T-cell (primary cell): ENCODE data around the gene RAET1L. TPM values are rescaled to one million over a fixed set of nuclear protein-coding genes. Genes with fewer than 3 reads are reported as not detected.

Source experiments
- ATAC-seq, 4 experiments: fragments of 200-7000 bp in 3 of 4; fragments of 150-1000 bp in 1 of 4; cut with Tn5 transposase; replicated peaks in 1 of 4; 1 replicate in 3 of 4; 2 replicates in 1 of 4; pipeline ENCODE4 v1.10.0; 2021; ENCODE audit warnings: moderate library complexity in 3 of 4, mild to moderate bottlenecking in 2 of 4, moderate number of reproducible peaks in 1 of 4
- CTCF ChIA-PET, 2 donors: fragments of 300-600 bp; sonication (Branson Sonifier 250); formaldehyde crosslinking; loops; one replicate each; lab custom pipeline; 2022; ENCODE audit warnings: antibody characterized with exemption in 2 of 2; lab: Charles Lee
- POLR2A ChIA-PET, 2 donors: fragments of 300-600 bp; sonication (Branson Sonifier 250); formaldehyde crosslinking; loops; one replicate each; lab custom pipeline; 2022; ENCODE audit warnings: antibody characterized with exemption in 2 of 2; lab: Charles Lee
- DNase-seq, 35 experiments: peaks; one replicate each; pipeline versions ENCODE4 v3.0.0 to v3.0.0-alpha.2; 2013 to 2023
- H3K27ac ChIP-seq: one replicate; pipeline ENCODE4 v1.5.1; 2013; ENCODE audit warnings: low read length
- H3K27me3 ChIP-seq, 2 experiments: replicated peaks in 1 of 2; 1 replicate in 1 of 2; 2 replicates in 1 of 2; pipeline versions ENCODE4 v1.6.1 to v1.7.0; 2013; ENCODE audit warnings: low read length in 1 of 2, mixed read lengths in 1 of 2; ENCODE audit not compliant: control insufficient read depth in 2 of 2, insufficient read depth in 2 of 2; ENCODE audit errors: extremely low read depth in 1 of 2
- H3K36me3 ChIP-seq, 2 donors: 1 replicate in 1 of 2; 2 replicates in 1 of 2; pipeline versions ENCODE4 v1.6.1 to v1.7.0; 2013; ENCODE audit warnings: low read length in 1 of 2; ENCODE audit not compliant: control insufficient read depth in 2 of 2, insufficient read depth in 1 of 2; ENCODE audit errors: extremely low read depth in 1 of 2
- H3K4me1 ChIP-seq, 2 experiments: 1 replicate in 1 of 2; 2 replicates in 1 of 2; pipeline versions ENCODE4 v1.6.1 to v1.7.0; 2013; ENCODE audit warnings: low read length in 2 of 2, mixed read lengths in 1 of 2; ENCODE audit not compliant: insufficient read depth in 2 of 2, control insufficient read depth in 1 of 2; ENCODE audit errors: extremely low read depth in 1 of 2
- H3K4me3 ChIP-seq, 2 donors: 1 replicate in 1 of 2; 2 replicates in 1 of 2; pipeline versions ENCODE4 v1.5.1 to v1.7.0; 2013; ENCODE audit warnings: mild to moderate bottlenecking in 2 of 2, low read length in 1 of 2, moderate library complexity in 1 of 2; ENCODE audit not compliant: control insufficient read depth in 1 of 2; ENCODE audit errors: extremely low read depth in 1 of 2
- H3K9me3 ChIP-seq: 2 replicates; pipeline ENCODE4 v1.7.0; 2013
- H3K27ac Mint-ChIP-seq, 2 donors: one replicate each; pipeline ENCODE4 v1.8.0; 2020 to 2021; ENCODE audit warnings: mild to moderate bottlenecking in 2 of 2, mixed read lengths in 2 of 2
- H3K27me3 Mint-ChIP-seq, 2 donors: one replicate each; pipeline ENCODE4 v1.8.0; 2021 to 2022; ENCODE audit warnings: mixed read lengths in 2 of 2
- H3K36me3 Mint-ChIP-seq: one replicate; pipeline ENCODE4 v1.8.0; 2021; ENCODE audit warnings: mixed read lengths
- H3K4me1 Mint-ChIP-seq, 3 donors: one replicate each; pipeline ENCODE4 v1.8.0; 2020 to 2022; ENCODE audit warnings: mixed read lengths in 3 of 3, mild to moderate bottlenecking in 1 of 3
- H3K4me3 Mint-ChIP-seq, 3 donors: one replicate each; pipeline ENCODE4 v1.8.0; 2020 to 2022; ENCODE audit warnings: mild to moderate bottlenecking in 3 of 3, mixed read lengths in 3 of 3, moderate library complexity in 3 of 3
- H3K9me3 Mint-ChIP-seq, 3 donors: one replicate each; pipeline ENCODE4 v1.8.0; 2020 to 2022; ENCODE audit warnings: mixed read lengths in 3 of 3
- WGBS: methylation state at CpG from one replicate; pipeline ENCODE4 v1.1.5; 2013; ENCODE audit warnings: missing lambda C conversion rate; ENCODE audit not compliant: insufficient coverage; 5-methylcytosine and 5-hydroxymethylcytosine counted together
- total RNA-seq, 35 experiments: library from RNA in 6 of 35; stranded (reverse) in 6 of 35; fragments of 120-200 nt in 1 of 35; gene quantifications; one replicate each; pipeline versions ENCODE4 v1.2.1 to v1.2.4 and lab custom pipeline; 2013 to 2026

The RAET1L gene
- total RNA-seq, 5 donors from 2014 or later (not counting 1 experiment from before 2014, with no cell fraction given), result not detected

- H3K27ac ChIP-seq, result no peak overlapping the region
- H3K4me3 ChIP-seq, result no peak overlapping the region
- ATAC-seq (no peak), DNase-seq (no peak)
- CTCF ChIA-PET, result interaction anchor here in 1 of 2 donors (0.6 kb wide), 1 partner anchor 34 kb away, joined by 8 read pairs; no protein-coding TSS in a partner anchor
- H3K9me3 Mint-ChIP-seq, result no peaks in the 10 kb centered on the region
- WGBS, result 85% methylated on average over 6 of the region's 14 CpGs
- H3K9me3 ChIP-seq, result no peaks in the 10 kb centered on the region
- no peak overlapping the region for H3K27ac Mint-ChIP-seq
- H3K4me3 Mint-ChIP-seq, result no peak overlapping the region
- H3K27me3 Mint-ChIP-seq, result peaks cover 45 to 57% of the 10 kb centered on the region in 2 donors
- H3K36me3 ChIP-seq, result no peaks in the 10 kb centered on the region
- H3K27me3 ChIP-seq, result peaks cover 0 to 45% of the 10 kb centered on the region in 2 experiments
- POLR2A ChIA-PET, result no interaction called here
- peaks cover 8 to 9% (median 8%) of the 10 kb centered on the region in 3 donors for H3K4me1 Mint-ChIP-seq
- H3K36me3 Mint-ChIP-seq, result no peaks in the 10 kb centered on the region
- H3K4me1 ChIP-seq, result peaks cover 2 to 7% of the 10 kb centered on the region in 2 experiments
Observed at GRCh38 chr6:150058231-150058792, 33.0 kb upstream of the RAET1L start.

GRCh38 chr6:150057501-150057951 lies 32.2 kb upstream of the RAET1L start:
- Histone ChIP-seq H3K36me3 (no peaks in the 10 kb centered on the region), H3K4me3 (no peak overlapping the region), H3K27me3 (peaks cover 0 to 53% of the 10 kb centered on the region in 2 experiments), H3K9me3 (no peaks in the 10 kb centered on the region), H3K4me1 (peaks cover 2 to 7% of the 10 kb centered on the region in 2 experiments), H3K27ac (no peak overlapping the region)
- Mint-ChIP-seq H3K9me3 (no peaks in the 10 kb centered on the region), H3K4me1 (peaks cover 8 to 9% (median 8%) of the 10 kb centered on the region in 3 donors), H3K36me3 (no peaks in the 10 kb centered on the region), H3K4me3 (no peak overlapping the region), H3K27me3 (peaks cover 51 to 63% of the 10 kb centered on the region in 2 donors), H3K27ac (no peak overlapping the region)
- ATAC-seq (no peak), DNase-seq (no peak)
- WGBS, result 85% methylated on average over 26 of the region's 29 CpGs
- ChIA-PET CTCF (no interaction called here), POLR2A (no interaction called here)

- H3K4me1 ChIP-seq, result peaks cover 2 to 7% of the 10 kb centered on the region in 2 experiments
- Mint-ChIP-seq H3K9me3 (no peaks in the 10 kb centered on the region), H3K36me3 (no peaks in the 10 kb centered on the region), H3K27me3 (peaks cover 57 to 69% of the 10 kb centered on the region in 2 donors), H3K4me1 (peaks cover 8 to 9% (median 8%) of the 10 kb centered on the region in 3 donors), H3K27ac (no peak overlapping the region), H3K4me3 (no peak overlapping the region)
- CTCF ChIA-PET, result no interaction called here
- H3K9me3 ChIP-seq, result no peaks in the 10 kb centered on the region
- ATAC-seq (no peak), DNase-seq (no peak)
- no peaks in the 10 kb centered on the region for H3K36me3 ChIP-seq
- POLR2A ChIA-PET, result no interaction called here
- H3K4me3 ChIP-seq, result no peak overlapping the region
- H3K27me3 ChIP-seq, result peaks cover 0 to 58% of the 10 kb centered on the region in 2 experiments
- 60% methylated on average over 1 of the region's 4 CpGs for WGBS
- H3K27ac ChIP-seq, result no peak overlapping the region
Observed at GRCh38 chr6:150056916-150057315, 31.6 kb upstream of the RAET1L start.

GRCh38 chr6:150056156-150056555 lies 30.8 kb upstream of the RAET1L start:
- Mint-ChIP-seq H3K9me3 (no peaks in the 10 kb centered on the region), H3K27ac (no peak overlapping the region), H3K4me3 (no peak overlapping the region), H3K36me3 (no peaks in the 10 kb centered on the region), H3K27me3 (peaks cover 61 to 75% of the 10 kb centered on the region in 2 donors), H3K4me1 (peaks cover 8 to 9% (median 8%) of the 10 kb centered on the region in 3 donors)
- ChIA-PET CTCF (no interaction called here), POLR2A (no interaction called here)
- H3K36me3 ChIP-seq, result no peaks in the 10 kb centered on the region
- ATAC-seq (no peak), DNase-seq (no peak)
- no peak overlapping the region for H3K4me3 ChIP-seq
- peaks cover 0 to 61% of the 10 kb centered on the region in 2 experiments for H3K27me3 ChIP-seq
- H3K27ac ChIP-seq, result no peak overlapping the region
- 80% methylated on average over 11 of the region's 12 CpGs for WGBS
- H3K4me1 ChIP-seq, result peaks cover 2 to 7% of the 10 kb centered on the region in 2 experiments
- H3K9me3 ChIP-seq, result no peaks in the 10 kb centered on the region

DNA sequence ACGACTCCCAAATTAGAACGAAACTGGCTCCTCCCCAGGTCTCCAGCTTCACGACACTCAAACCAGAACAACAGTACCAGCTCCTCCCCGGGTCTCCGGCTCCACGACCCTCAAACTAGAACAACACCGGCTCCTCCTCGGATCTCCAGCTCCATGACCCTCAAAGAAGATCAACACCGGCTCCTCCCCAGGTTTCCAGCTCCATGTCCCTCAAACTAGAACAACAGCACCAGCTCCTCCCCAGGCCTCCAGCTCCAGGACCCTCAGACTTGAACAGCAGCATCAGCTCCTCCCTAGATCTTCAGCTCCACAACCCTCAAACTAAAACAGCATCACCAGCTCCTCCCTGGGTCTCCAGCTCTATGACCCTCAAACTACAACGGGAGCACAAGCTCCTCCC lies 29.8 kb upstream of the RAET1L start:
- Histone ChIP-seq H3K4me3 (no peak overlapping the region), H3K9me3 (no peaks in the 10 kb centered on the region), H3K27ac (no peak overlapping the region), H3K4me1 (peaks cover 2 to 6% of the 10 kb centered on the region in 2 experiments), H3K27me3 (peaks cover 0 to 64% of the 10 kb centered on the region in 2 experiments), H3K36me3 (no peaks in the 10 kb centered on the region)
- peaks cover 5 to 6% (median 5%) of the 10 kb centered on the region in 3 donors for H3K4me1 Mint-ChIP-seq
- no peaks in the 10 kb centered on the region for H3K9me3 Mint-ChIP-seq
- 74% methylated on average over 10 of the region's 10 CpGs for WGBS
- H3K27ac Mint-ChIP-seq, result no peak overlapping the region
- ChIA-PET CTCF (interaction anchor here (0.7 to 1.6 kb wide), 5 partner anchors 15 to 452 kb away, joined by 3 to 6 read pairs (median 4); no protein-coding TSS in a partner anchor), POLR2A (no interaction called here)
- ATAC-seq (no peak), DNase-seq (no peak)
- no peak overlapping the region for H3K4me3 Mint-ChIP-seq
- peaks cover 68 to 82% of the 10 kb centered on the region in 2 donors for H3K27me3 Mint-ChIP-seq
- no peaks in the 10 kb centered on the region for H3K36me3 Mint-ChIP-seq

DNA sequence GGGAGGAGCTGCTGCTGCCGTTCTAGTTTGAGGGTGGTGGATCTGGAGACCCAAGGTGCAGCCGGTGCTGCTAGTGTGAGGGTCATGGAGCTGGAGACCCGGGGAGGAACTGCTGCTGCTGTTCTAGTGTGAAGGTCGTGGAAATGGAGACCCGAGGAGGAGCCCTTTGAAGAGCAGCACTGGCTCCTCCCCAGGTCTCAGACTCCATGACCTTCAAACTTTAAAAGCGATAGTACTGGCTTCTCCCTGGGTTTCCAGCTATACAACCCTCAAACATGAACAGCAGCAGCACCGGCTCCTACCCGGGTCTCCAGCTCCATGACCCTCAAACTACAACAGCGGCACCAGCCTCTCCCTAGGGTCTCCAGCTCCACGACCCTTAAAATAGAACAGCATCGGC lies 28.1 kb upstream of the RAET1L start:
- CTCF ChIA-PET, result interaction anchor here in 1 of 2 donors (0.9 kb wide), 1 partner anchor 34 kb away, joined by 3 read pairs; no protein-coding TSS in a partner anchor
- Histone ChIP-seq H3K27ac (no peak overlapping the region), H3K9me3 (no peaks in the 10 kb centered on the region), H3K4me3 (no peak overlapping the region), H3K27me3 (peaks cover 0 to 66% of the 10 kb centered on the region in 2 experiments), H3K36me3 (no peaks in the 10 kb centered on the region), H3K4me1 (no peaks in the 10 kb centered on the region)
- H3K4me1 Mint-ChIP-seq, result no peaks in the 10 kb centered on the region
- no peak for DNase-seq
- H3K9me3 Mint-ChIP-seq, result no peaks in the 10 kb centered on the region
- no peak overlapping the region for H3K27ac Mint-ChIP-seq
- ATAC-seq, result no peak
- 88% methylated on average over 8 of the region's 11 CpGs for WGBS
- H3K27me3 Mint-ChIP-seq, result peaks cover 58 to 79% of the 10 kb centered on the region in 2 donors
- POLR2A ChIA-PET, result no interaction called here
- H3K36me3 Mint-ChIP-seq, result no peaks in the 10 kb centered on the region
- H3K4me3 Mint-ChIP-seq, result no peak overlapping the region
